HG02759 (cell line): ENCODE data around the gene HOXC6.

Experiments used
- ATAC-seq: cut with Tn5 transposase; IDR thresholded peaks from one replicate; pipeline ENCODE4 v1.9.1; 2021; ENCODE audit warnings: mild to moderate bottlenecking, moderate library complexity; ENCODE audit not compliant: unreplicated experiment

HOXC6 gene

DNA sequence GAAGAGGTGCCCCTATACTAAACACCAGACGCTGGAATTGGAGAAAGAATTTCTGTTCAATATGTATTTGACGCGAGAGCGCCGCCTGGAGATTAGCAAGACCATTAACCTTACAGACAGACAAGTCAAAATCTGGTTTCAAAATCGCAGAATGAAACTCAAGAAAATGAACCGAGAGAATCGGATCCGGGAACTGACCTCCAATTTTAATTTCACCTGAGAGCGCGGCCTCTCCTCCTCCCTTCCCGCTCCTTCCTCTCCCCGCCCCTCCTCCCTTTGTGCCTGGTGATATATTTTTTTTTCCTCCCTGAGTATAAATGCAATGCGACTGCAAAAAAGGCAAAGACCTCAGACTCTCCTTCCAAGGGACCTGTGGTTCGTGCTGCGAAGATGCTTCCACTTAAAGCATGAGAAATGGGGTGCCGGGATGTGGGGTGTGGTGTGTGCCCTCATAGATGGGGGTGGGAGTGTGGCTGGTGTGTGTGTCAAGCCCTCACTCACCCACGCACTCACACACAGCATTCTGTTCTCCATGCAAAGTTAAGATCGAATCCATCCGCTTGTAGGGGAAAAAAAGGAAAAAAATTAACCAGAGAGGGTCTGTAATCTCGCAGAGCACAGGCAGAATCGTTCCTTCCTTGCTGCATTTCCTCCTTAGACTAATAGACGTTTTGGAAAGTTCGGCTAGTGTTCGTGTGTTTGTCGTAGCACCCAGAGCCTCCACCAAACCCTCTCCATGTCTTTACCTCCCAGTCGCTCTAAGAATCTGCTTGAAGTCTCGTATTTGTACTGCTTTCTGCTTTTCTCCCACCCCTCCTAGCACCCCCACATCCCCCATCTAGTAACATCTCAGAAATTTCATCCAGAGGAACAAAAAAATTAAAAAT is 38.8 kb upstream of the HOXC6 start:
- ATAC-seq = no peak

DNA sequence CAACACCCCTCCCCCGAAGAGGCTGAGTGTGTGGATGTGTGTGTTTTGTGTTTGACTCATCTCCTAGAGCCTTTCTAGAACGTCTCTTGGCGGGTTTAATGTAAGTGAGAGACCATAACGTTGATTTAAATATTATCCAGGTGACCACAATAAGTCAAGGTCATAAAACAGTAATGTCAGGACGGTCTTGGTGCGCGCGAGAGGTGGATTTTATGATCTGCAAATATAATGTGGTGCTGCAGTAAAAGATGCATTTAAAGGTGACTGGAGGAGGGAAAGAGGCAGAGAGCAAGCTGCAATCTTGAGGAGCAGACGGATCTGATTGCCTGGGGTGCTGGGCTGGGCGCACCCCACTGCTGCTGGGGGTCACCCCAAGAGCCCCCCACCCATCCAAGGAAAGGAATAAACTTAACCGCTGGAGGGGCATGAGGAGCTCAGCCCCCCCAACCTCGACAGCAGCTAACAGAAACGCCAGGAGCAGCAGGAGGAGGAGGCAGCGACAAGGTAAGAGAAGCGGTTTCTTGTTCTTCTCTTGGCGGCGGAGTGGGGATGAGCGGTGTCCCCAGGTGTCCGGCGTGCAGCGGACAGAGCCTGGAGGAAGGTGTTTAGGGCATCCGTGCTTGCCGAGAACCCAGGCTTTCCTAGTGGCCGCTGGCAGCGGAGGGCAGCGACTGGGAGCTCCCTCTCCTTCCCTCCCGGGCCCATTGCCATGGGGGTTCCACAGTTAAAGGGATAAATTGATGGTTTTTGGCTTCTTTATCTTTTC is 37.7 kb upstream of the HOXC6 start:
- no peak for ATAC-seq

GRCh38 chr12:53991077-53991460 is 37.2 kb upstream of the HOXC6 start:
- ATAC-seq = no peak

GRCh38 chr12:53992377-53992889 is 35.8 kb upstream of the HOXC6 start:
- ATAC-seq = no peak

DNA sequence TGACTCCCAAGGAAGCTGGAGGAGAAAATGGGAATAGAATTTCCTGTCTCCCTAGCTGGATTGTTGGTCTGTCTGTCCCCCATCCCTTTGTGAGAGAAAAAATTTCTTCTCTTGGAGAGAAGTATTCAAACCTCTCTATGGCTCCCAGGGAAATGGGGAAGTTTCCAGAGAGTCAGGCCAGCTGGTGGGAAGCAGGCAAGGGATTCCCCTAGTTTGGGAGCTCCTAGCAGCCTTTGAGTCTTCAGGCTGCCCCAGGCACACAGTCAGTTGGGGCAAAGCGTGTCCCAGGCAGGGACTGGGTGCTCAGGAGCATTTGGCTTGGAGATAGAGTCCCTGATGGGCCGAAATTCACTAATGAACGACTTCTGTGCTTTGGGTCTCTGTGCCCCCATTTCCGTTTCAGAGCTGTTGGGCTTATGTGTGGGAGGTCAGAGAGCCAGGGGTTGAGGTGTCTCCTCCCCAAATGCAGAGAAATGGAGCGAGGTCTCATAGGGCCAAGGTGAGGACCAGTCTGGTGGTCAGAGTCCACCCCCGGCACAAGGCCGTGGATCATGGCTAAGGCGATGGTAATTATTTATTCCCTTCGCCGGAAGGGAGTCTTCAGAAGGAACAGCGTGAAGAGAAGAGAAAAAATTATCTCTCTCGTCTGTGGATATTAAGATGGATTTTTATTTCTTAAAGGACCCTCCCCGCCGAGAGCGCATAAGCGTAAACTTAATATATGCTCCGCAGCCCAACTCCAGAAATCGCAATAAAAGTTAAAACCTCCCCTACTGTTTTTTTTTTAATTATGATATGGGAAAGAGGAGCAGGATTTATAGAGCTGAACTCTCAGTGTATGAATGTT is 34.9 kb upstream of the HOXC6 start:
- no peak for ATAC-seq

DNA sequence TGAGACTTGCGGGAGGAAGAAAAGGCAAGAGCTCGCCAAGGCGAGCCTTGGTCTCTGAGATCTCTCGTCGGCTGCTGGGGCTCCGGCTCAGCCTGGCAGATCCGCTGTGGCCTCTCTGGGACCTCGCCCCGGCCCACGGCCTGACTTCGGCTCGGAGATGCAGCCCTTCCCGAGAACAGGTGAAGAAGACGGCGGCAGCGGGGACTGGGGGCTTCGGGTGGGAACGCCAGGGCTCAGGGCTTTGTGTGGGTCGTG is 34.3 kb upstream of the HOXC6 start:
- ATAC-seq = no peak

- ATAC-seq = no peak
These were observed 33.8 kb upstream of the HOXC6 start for GRCh38 chr12:53994264-53995001.

GRCh38 chr12:53995002-53995377 is 33.2 kb upstream of the HOXC6 start:
- no peak for ATAC-seq

- ATAC-seq = no peak
These were observed 32.6 kb upstream of the HOXC6 start for GRCh38 chr12:53995378-53996239.

DNA sequence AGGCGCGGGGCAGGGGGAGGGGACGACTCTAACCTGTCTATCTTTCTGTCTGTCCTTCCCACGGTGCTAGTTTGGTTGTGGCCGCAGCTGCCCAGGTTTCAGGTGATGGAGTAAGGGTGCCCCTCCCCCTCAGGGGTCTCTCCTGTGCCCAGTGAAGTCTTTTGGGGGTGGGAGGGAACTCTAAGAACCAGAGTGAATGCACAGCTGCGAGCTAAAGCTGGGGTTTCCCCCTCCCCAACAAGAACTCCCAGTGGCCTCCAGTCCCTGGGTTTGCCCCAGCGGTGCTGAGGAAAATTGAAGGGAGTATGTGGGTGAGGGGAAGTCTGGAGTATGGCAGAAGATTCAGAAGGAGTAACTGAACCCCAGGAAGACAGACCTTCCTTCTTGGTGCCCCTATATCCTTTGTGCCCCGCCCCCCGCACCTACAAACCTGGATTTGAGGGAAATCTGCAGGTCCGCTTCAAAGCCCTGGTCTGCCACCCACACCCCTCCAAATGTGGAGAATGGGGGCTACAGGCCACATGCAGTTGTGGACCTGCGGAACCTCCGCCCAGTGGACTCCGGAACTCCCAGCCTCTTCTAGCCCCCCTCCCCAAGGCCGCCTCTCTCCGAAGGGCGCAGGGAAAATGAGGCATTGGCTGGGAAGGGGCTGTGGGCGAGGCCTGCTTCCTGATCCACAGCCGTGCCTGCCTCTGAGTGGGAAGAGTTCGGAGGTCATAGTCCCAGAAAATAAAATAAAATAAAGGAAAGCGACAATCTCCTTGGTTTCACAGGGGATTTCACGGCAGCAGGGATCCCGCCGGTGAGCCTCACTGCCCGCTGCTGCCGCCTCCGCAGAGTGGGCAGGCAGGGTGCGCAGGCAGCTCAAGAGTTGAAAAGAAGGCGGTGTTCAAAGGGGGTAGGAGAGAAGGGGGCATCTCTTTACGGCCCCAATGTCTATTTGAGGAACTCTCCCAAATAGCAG is 31.7 kb upstream of the HOXC6 start:
- no peak for ATAC-seq

- no peak for ATAC-seq
These were observed 30.8 kb upstream of the HOXC6 start for GRCh38 chr12:53997204-53998109.

- no peak for ATAC-seq
These were observed 29.9 kb upstream of the HOXC6 start for GRCh38 chr12:53998110-53998899.

DNA sequence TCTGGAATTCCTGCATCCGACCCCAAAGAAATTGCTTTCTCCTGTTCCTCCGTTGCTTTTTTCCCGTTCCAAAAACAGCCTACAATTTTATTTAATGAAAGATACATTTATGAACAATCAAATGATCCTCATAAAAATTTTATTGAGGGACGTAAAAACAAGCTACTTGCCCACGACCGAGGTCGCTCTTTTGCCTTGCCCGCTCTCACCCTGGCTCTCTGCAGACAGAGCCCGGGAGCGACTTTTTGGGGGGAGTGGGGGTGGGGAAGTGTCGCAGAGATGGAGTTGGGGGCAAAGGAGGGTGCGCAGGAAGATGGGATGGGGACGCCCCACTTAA is 29.4 kb upstream of the HOXC6 start:
- ATAC-seq = no peak

GRCh38 chr12:53999559-54000115 is 28.6 kb upstream of the HOXC6 start:
- ATAC-seq = no peak

- ATAC-seq = no peak
These were observed 27.8 kb upstream of the HOXC6 start, which contains the start of gene HOXC9 for GRCh38 chr12:54000116-54001114. Gene HOXC9, plus strand, starts transcription at chr12:54000161. Its CDS starts 28 bp downstream, at chr12:54000189.
